Measurements from ENCODE around the gene LRRIQ1. TPM values are rescaled to one million over a fixed set of nuclear protein-coding genes. Genes with fewer than 3 reads are reported as not detected.

The LRRIQ1 gene, protein sequence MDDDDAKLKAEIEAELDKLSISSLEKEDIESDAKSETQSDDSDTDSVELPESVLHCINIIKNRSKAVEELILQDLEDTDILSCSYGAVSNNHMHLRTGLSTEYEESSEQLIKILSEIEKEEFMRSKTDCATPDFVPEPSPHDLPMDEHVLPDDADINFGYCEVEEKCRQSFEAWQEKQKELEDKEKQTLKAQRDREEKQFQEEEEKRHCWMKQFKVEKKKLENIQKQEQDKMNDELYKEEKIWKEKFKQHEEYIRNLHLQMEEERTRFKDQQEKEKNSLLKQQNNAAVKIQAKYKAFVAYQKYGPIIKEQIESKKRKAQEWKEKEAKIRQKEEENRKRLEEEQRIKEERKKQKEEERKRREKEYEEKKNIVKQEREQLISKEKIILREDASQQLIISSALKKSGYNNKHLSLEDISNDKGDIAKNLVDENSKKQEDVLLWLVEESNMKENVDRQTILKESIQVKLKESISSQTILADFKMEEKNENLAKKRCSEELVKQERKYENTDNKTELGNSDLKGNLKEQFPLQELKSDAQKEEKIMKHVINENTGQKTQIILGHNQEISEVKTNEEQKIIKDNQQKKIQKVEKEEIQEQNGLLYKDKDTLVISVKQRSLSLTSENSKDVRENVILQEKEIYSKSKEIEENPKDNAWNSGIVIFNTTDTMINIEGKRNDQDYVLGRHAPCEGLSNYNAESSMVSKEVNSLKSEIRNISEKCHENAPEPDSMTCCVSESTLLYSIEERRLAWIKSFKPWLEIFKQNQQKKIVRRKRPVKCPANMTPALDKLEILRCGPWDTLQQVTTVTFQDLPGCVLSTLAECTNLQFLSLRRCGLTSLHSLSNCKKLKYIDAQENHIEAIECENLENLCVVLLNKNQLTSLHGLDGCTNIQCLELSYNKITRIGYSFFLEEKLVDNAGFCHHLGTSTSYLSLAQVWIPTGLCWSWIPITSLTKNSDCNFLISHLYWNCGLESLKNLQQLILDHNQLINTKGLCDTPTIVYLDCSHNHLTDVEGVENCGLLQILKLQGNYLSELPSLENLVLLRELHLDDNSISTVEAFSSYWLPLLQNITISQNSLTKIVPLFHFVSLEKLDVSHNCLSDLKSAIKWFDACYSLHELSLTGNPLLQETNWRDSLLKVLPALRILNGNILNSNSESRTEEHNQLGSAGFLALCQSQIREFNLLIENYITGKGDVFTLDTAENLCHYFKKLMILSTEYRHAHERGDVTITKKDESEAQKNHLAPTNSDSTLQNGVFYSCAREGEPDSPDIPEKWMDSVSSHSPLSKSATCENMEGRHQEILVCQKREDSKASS (N-terminal part only)
- polyA plus RNA-seq = 3.0 and 6.0 TPM in 2 replicates

DNA sequence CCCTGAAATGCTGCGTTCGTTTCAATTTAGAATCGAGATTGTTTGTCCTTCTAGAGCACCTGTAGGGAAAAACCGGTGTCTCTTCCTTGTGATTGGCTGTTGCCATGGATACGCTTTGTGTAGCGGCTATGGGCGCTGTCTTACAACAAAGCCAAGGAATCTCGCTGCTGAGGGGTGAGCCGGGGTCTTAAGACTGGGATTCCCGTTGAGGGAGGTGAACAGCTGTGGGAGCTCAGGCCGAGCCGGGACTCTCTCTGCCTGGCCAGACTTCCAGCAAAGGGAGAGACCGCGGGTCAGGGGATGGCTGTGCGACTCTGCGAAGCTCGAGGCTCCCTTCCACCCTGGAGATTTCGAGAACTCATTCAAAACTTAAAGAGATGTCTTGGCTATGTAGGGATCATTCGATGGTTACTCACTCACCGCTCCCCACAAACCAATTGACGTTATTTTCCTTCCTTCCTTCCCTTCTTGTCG is at the start of gene LRRIQ1, which contains the start of gene TSPAN19:
Gene LRRIQ1, plus strand, starts transcription at position 118 of the 474 bp plus-strand sequence. CDS start 1,826 bp downstream, outside the sequence.
Gene TSPAN19, minus strand, starts transcription at position 44 of the 474 bp plus-strand sequence. CDS start 6,331 bp downstream, outside the sequence.

DNA sequence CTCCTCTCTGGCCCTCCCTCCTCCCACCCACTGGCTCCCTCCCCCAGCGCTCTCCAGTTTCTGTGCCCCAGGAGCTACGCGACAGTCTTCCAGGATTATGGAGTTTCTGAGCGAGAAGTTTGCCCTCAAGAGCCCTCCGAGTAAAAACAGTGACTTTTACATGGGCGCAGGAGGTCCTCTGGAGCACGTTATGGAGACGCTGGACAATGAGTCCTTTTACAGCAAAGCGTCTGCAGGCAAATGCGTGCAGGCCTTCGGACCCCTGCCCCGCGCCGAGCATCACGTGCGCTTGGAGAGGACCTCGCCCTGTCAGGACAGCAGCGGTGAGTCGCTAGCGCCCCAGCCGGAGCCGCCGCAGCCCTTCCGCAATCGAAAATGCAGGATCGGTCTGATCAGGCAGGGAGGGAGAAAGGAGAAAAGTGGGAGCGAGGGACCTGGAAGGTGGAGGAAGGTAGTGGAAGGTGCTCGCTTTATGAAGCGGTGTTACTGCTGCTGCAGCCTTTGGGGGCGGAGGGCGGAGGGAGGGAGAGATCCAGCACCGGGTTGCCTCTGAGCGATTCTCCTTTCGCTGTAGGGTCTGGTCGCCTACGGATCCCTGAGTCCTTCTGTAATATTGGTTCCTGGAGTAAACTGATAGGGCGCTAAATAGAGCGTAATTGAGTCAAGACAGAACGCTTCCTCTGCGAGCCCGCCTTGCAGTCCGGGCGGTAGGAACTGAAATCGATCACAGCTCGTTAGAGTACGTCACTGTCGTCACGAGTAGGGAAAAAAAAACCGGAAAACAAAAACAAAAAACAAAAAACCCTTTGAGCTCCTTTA is 244.2 kb downstream of the LRRIQ1 start, which contains the start of gene ALX1:
Gene ALX1, plus strand, starts transcription at position 56 of the 819 bp plus-strand sequence. Its CDS starts 42 bp downstream, at position 98.

Other genes starting within 250 kb of the LRRIQ1 start
- 72.8 and 75.1 TPM in 2 replicates for gene SLC6A15, start 123.6 kb upstream of the LRRIQ1 start, polyA plus RNA-seq
- gene TSPAN19, start 74 bp upstream of the LRRIQ1 start, polyA plus RNA-seq = 5.3 and 9.8 TPM in 2 replicates
- not detected in 2 replicates for gene ALX1, start 243.9 kb downstream of the LRRIQ1 start, polyA plus RNA-seq